Dermis microvascular lymphatic vessel endothelial cell (primary cell): ENCODE measurements around the gene MAGEA2B. TPM values are rescaled to one million over a fixed set of nuclear protein-coding genes. Genes with fewer than 3 reads are reported as not detected.
"Not testable (repeated sequence)": the region's sequence is repeated elsewhere in the genome, so short reads cannot be mapped to it uniquely, and the experiment has no call there.

Experiments used
- DNase-seq, 2 donors: peaks; one replicate each; pipeline versions ENCODE4 v3.0.0 to v3.0.0-alpha.2; 2010; ENCODE audit warnings: low read depth in 2 of 2
- total RNA-seq: library from RNA; depleted of rRNA; stranded (reverse); fragments of >200 nt; gene quantifications from 2 replicates; pipeline ENCODE4 v1.2.1, GENCODE V29; 2014

MAGEA2B gene, protein sequence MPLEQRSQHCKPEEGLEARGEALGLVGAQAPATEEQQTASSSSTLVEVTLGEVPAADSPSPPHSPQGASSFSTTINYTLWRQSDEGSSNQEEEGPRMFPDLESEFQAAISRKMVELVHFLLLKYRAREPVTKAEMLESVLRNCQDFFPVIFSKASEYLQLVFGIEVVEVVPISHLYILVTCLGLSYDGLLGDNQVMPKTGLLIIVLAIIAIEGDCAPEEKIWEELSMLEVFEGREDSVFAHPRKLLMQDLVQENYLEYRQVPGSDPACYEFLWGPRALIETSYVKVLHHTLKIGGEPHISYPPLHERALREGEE
- not detected in 2 replicates for total RNA-seq

- not testable (repeated sequence) for DNase-seq
These were observed at the start of gene MAGEA2B for GRCh38 chrX:152713815-152714787. MAGEA2B (plus strand) TSS chrX:152714628; CDS start chrX:152717107, 2,479 bp downstream.

- DNase-seq = no peak
These were observed 40.3 kb upstream of the MAGEA2B start for GRCh38 chrX:152674135-152674534.

DNA sequence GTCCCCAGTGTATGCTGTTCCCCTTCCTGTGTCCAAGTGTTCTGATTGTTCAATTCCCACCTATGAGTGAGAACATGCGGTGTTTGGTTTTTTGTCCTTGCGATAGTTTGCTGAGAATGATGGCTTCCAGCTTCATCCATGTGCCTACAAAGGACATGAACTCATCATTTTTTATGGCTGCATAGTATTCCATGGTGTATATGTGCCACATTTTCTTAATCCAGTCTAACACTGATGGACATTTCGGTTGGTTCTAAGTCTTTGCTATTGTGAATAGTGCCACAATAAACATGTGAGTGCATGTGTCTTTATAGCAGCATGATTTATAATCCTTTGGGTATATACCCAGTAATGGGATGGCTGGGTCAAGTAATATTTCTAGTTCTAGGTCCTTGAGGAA, 39.8 kb upstream of the MAGEA2B start:
- not testable (repeated sequence) for DNase-seq

GRCh38 chrX:152681012-152681411, 33.4 kb upstream of the MAGEA2B start:
- not testable (repeated sequence) for DNase-seq

- DNase-seq = not testable (repeated sequence)
These were observed 16.2 kb upstream of the MAGEA2B start, which contains the start of gene MAGEA3 for GRCh38 chrX:152697952-152698931. MAGEA3 (plus strand) TSS chrX:152698794; CDS start chrX:152700833, 2,039 bp downstream.

GRCh38 chrX:152700390-152700789, 14.0 kb upstream of the MAGEA2B start:
- DNase-seq = not testable (repeated sequence)

- DNase-seq = not testable (repeated sequence)
These were observed 7.9 kb upstream of the MAGEA2B start for GRCh38 chrX:152706500-152706899.

- DNase-seq = not testable (repeated sequence)
These were observed 5.3 kb upstream of the MAGEA2B start, which contains the start of gene CSAG2 for GRCh38 chrX:152709173-152709572. CSAG2 (minus strand) TSS chrX:152709273; CDS start chrX:152709112, 161 bp downstream.

GRCh38 chrX:152713195-152713594, 1.2 kb upstream of the MAGEA2B start:
- not testable (repeated sequence) for DNase-seq

- DNase-seq = no peak
These were observed 11.0 kb downstream of the MAGEA2B start for GRCh38 chrX:152725409-152725808.

DNA sequence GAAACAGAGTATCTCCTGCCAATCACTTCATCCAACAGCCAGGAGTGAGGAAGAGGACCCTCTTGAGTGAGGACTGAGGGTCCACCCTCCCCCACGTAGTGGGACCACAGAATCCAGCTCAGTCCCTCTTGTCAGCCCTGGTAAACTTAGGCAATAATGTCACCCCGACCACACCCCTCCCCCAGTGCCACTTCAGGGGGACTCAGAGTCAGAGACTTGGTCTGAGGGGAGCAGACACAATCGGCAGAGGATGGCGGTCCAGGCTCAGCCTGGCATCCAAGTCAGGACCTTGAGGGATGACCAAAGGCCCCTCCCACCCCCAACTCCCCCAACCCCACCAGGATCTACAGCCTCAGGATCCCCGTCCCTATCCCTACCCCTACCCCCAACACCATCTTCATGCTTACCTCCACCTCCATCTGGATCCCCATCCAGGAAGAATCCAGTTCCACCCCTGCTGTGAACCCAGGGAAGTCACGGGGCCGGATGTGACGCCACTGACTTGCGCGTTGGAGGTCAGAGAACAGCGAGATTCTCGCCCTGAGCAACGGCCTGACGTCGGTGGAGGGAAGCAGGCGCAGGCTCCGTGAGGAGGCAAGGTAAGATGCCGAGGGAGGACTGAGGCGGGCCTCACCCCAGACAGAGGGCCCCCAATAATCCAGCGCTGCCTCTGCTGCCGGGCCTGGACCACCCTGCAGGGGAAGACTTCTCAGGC, 19.0 kb downstream of the MAGEA2B start, which contains the start of the genes CSAG1 and MAGEA12:
CSAG1 (minus strand) TSS at position 461 of the 715 bp plus-strand sequence. CDS start 1,261 bp downstream, outside the sequence.
MAGEA12 (plus strand) TSS at position 497 of the 715 bp plus-strand sequence. CDS start 2,405 bp downstream, outside the sequence.
- DNase-seq = no peak

- not testable (repeated sequence) for DNase-seq
These were observed 19.9 kb downstream of the MAGEA2B start for GRCh38 chrX:152734143-152734858.

GRCh38 chrX:152735101-152735500, 20.7 kb downstream of the MAGEA2B start:
- DNase-seq = no peak

DNA sequence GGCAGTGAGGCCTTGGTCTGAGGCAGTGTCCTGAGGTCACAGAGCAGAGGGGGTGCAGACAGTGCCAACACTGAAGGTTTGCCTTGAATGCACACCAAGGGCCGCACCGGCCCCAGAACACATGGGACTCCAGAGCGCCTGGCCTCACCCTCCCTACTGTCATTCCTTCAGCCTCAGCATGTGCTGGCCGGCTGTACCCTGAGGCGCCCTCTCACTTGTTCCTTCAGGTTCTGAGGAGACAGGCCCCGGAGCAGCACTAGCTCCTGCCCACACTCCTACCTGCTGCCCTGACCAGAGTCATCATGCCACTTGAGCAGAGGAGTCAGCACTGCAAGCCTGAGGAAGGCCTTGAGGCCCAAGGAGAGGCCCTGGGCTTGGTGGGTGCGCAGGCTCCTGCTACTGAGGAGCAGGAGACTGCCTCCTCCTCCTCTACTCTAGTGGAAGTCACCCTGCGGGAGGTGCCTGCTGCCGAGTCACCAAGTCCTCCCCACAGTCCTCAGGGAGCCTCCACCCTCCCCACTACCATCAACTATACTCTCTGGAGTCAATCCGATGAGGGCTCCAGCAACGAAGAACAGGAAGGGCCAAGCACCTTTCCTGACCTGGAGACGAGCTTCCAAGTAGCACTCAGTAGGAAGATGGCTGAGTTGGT, 21.6 kb downstream of the MAGEA2B start:
- DNase-seq = no peak

- not testable (repeated sequence) for DNase-seq
These were observed 22.1 kb downstream of the MAGEA2B start for GRCh38 chrX:152736528-152736927.

GRCh38 chrX:152738560-152738959, 24.1 kb downstream of the MAGEA2B start:
- no peak for DNase-seq

DNA sequence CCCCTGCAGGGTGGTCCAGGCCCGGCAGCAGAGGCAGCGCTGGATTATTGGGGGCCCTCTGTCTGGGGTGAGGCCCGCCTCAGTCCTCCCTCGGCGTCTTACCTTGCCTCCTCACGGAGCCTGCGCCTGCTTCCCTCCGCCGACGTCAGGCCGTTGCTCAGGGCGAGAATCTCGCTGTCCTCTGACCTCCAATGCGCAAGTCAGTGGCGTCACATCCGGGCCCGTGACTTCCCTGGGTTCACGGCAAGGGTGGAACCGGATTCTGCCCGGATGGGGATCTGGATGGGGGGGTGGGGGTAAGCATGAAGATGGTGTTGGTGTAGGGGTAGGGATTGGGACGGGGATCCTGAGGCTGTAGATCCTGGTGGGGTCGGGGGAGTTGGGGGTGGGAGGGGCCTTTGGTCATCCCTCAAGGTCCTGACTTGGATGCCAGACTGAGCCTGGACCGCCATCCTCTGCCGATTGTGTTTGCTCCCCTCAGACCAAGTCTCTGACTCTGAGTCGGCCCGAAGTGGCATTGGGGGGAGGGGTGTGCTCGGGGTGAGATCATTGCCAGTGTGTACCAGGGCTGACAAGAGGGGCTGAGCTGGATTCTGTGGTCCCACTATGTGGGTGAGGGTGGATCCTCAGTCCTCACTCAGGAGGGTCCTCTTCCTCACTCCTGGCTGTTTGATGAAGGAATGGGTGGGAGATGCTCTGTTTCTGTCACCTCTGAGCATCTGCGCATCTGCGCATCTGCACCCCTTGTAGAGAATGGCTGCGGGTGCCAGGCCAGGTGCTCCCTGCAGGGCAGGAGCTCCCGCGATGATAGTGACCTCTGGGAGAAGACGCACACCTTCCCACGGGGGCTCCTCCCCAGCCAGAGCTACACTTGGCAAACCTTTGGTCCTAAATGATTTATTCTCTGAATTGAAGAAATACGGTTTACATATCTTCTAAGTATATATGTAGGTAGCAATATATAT, 39.5 kb downstream of the MAGEA2B start, which contains the start of gene MAGEA2:
MAGEA2 (minus strand) TSS at position 157 of the 965 bp plus-strand sequence. CDS start 2,479 bp downstream, outside the sequence.
- DNase-seq = not testable (repeated sequence)
